Left renal cortex interstitium (tissue), 4 donors: ENCODE measurements around the gene SNAP25. TPM values are rescaled to one million over a fixed set of nuclear protein-coding genes. Genes with fewer than 3 reads are reported as not detected.

ENCODE experiments used
- DNase-seq, 4 donors: peaks; one replicate each; pipeline ENCODE4 v3.0.0-alpha.2; 2013; ENCODE audit warnings: low read depth in 4 of 4, low spot score in 2 of 4, missing footprints in 1 of 4
- polyA plus RNA-seq, 4 donors: library from polyadenylated mRNA; unstranded; fragments of 120-200 nt; gene quantifications; one replicate each; pipeline ENCODE4 v1.2.1, GENCODE V29; 2013; ENCODE audit not compliant: insufficient read length in 4 of 4

Gene SNAP25
- polyA plus RNA-seq, 4 donors, result 5.0 to 13.2 (median 6.5) TPM

DNA sequence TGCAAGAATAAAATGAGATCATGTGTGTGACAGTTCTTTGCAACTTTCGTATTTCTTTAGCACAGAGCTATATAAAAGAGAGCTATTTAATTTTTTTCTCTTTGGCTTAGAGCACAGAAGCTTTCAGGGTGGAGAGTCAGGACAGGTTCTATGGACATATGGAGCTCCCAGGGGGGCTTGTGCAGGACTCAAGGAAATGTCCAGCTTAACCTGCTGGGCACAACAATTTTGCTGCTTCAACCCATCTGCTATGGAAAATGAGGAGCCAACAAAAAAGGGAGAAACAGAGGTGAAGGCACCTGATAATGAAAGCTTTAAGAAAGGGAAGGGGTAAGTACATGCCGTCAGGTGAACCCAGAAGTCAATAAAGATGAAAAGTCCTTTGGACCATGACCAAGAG lies 5.1 kb upstream of the SNAP25 start:
- no peak for DNase-seq

- peak in 1 of 4 donors; percentile 13 for DNase-seq
Measured at GRCh38 chr20:10216146-10216791, 2.4 kb upstream of the SNAP25 start.

DNA sequence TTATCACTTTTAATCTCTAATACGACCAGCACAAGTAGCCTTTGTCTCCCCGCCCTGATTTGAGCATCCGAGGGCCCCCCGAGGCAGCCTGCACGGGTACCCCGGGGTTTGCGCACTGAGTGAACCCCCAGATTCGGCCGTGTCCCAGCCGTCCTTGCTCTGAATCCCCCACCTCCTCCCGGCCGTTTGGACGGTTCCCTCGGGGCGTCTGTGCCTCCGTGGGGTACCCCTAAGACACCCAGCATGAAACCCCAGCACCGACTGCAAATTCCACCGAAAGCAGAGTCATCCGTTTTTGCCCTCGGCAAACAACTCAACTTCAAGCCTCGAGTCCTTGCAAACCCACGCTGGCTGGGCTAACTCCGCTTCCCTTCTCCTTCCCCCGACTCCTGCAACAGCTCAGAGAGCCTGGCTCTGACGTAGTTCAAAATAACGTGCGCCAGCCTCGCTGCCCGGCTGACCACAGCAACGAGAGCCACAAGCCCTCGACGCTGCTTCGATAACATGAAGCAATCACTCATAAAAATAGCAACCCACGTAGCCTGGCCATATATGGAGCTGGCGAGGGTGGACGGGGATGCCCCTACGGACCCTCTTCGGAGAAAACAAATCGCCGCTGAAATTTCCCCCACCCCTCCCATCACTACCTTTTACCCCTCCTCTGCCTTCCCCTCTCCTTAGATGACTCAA lies 764 bp upstream of the SNAP25 start:
- peak in 1 of 4 donors; percentile 36 for DNase-seq

- DNase-seq, result peak in 3 of 4 donors; percentile 43 to 81 (median 75)
Measured at GRCh38 chr20:10219452-10219791, 792 bp downstream of the SNAP25 start.

DNA sequence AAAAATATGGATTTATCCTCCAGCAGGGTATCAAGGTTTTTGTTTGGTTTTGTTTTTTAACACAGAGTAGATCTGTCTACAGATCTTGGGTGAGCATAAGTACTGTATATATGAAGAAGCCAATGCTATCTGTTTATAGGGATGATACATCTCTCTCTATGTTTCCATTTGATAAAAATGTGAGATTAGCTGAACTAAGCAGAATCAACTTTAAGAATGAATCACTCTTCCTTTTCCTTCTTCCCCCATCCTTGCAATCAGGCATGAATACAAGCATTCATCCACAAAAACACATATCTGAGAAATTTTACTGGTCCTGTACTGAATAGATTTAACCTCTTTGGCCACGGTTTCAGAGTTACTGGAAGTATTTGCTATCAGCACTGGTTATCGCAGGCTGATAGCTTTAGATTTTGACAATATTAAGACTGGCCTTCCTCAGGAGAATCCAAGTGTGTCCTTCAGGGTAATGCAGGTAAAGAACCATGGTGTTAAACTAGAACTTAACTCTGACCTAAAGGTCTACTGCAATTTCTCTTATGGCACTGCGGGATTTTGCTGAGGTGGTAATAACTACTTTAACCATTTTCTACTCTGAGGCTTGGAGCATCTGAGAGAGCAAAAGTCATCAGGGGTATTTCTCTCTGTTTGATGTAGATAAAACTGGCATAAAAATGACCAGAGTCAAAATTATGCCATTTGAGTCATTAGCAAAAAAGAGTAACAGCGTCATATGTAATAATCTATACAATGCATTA lies 1.5 kb downstream of the SNAP25 start:
- DNase-seq, result no peak

- DNase-seq, result no peak
Measured at GRCh38 chr20:10221021-10221420, 2.4 kb downstream of the SNAP25 start.

- DNase-seq, result no peak
Measured at GRCh38 chr20:10225439-10226060, 6.9 kb downstream of the SNAP25 start.

GRCh38 chr20:10228330-10228729 lies 9.7 kb downstream of the SNAP25 start:
- DNase-seq, result no peak

GRCh38 chr20:10231290-10231689 lies 12.7 kb downstream of the SNAP25 start:
- DNase-seq, result no peak

GRCh38 chr20:10236540-10237533 lies 18.2 kb downstream of the SNAP25 start:
- no peak for DNase-seq

DNA sequence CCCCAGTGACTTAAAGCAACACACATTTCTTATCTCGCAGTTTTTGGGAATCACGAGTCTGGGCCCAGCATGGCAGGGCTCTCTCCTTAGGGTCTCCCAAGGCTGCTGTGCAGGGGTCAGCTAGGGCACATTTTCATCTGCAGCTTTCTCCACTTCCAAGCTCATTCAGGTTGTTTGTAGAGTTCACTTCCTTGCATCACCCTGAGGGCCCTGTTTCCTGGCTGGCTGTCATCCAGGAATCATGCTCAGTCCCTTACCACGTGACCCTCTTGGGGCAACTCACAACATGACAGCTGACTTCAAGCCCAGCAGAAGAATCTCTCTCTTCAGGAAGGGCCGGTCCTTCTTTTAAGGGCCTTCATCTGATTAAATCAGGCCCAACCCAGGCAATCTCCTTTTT lies 21.3 kb downstream of the SNAP25 start:
- DNase-seq, result no peak

- no peak for DNase-seq
Measured at GRCh38 chr20:10240655-10241054, 22.0 kb downstream of the SNAP25 start.

- no peak for DNase-seq
Measured at GRCh38 chr20:10242166-10242565, 23.5 kb downstream of the SNAP25 start.

DNA sequence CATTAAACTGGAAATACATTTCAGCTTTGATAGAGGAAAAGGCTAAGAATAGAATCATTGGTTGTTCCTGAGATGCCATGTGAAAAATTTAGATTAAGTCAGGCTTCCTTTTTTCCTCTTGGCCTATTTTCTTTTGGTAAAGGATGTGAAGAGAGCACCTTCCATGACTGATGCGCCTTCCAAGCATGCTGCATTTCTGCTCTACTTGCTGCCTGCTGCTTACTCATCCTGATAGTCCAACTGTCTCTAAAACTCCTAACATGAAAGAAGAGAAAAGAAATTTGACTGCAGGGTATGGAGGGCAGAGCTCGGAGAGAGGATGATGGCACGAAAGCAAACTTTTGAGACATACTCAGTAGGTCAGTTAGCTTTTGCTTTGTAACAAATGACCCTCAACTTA lies 28.8 kb downstream of the SNAP25 start:
- DNase-seq, result no peak

DNA sequence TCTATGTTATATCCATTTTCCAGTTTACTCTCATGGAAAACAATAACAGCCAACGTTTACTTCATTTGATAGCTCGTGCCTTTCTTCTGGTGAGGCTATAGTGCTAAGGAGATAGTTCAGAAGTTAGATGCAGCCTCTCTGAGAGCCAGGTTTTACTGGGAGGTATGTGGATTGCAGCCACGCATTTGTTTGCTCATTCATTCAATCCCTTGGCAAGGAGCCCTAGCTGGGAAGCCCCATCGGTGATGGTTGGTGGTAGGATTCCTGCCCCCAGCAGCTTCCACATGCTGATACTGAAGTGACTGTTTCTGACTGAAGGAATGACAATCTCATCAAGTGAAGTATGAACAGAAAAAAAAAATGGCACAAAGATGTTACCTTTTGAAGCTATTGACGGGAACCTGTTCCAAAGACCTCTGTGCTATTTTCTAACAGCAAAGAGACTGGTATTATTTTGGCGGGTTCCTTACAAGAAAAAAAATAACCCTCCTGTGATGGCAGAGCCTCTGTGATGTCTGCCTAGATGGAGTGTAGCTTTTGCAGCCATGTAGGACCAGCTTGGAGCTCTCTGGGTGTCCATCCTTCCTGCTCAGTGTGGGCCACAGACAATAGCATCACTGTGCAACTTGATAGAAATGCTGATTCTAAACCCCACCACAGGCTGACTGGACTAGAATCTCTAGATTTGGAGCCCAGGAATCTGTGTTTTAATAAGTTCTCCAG lies 30.6 kb downstream of the SNAP25 start:
- DNase-seq, result no peak

GRCh38 chr20:10249822-10250221 lies 31.2 kb downstream of the SNAP25 start:
- DNase-seq, result no peak

- DNase-seq, result no peak
Measured at GRCh38 chr20:10250902-10251301, 32.3 kb downstream of the SNAP25 start.

- DNase-seq, result no peak
Measured at GRCh38 chr20:10253780-10254179, 35.1 kb downstream of the SNAP25 start.

DNA sequence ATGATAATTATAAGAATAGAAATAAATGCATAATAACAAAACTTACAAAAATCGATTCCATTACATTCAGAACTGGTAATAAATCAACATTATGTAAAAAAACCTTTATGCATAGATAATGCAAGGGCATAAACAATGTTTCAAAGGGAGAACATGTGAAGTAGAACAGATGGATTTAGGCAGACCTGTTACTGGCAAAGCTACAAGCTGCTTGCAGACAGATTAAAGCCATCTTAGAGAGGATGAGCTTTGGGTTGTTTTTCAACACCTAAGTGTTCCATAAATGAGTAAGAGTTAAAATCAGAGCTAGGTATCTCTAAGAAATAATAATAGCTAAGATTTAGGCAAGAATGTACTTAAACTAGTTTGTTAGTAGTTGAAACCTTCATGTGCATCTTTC lies 37.2 kb downstream of the SNAP25 start:
- DNase-seq, result no peak
